WTC11 (cell line): Measurements from ENCODE around the gene SGK2. TPM values are rescaled to one million over a fixed set of nuclear protein-coding genes. Genes with fewer than 3 reads are reported as not detected.

Experiments used
- ATAC-seq: fragments of 200-7000 bp; cut with Tn5 transposase; 2 replicates; pipeline ENCODE4 v1.10.0; 2021; ENCODE audit warnings: mild to moderate bottlenecking, moderate library complexity
- CTCF ChIA-PET: fragments of 300-600 bp; sonication (Branson Sonifier 250); formaldehyde crosslinking; loops from one replicate; lab custom pipeline; 2021; ENCODE audit warnings: antibody characterized with exemption; lab: Charles Lee
- POLR2A ChIA-PET: fragments of 350-600 bp; sonication (Branson Sonifier 250); formaldehyde crosslinking; loops from one replicate; lab custom pipeline; 2021; ENCODE audit warnings: antibody characterized with exemption; lab: Charles Lee
- DNase-seq: peaks from one replicate; pipeline ENCODE4 v3.0.0; 2021; ENCODE audit warnings: low spot score
- H3K27ac Mint-ChIP-seq: 2 replicates; pipeline ENCODE4 v1.8.0; 2021; ENCODE audit warnings: mixed read lengths
- H3K27me3 Mint-ChIP-seq: 2 replicates; pipeline ENCODE4 v1.8.0; 2021; ENCODE audit warnings: low read depth, mild to moderate bottlenecking, moderate library complexity, mixed read lengths
- H3K36me3 Mint-ChIP-seq: 2 replicates; pipeline ENCODE4 v1.8.0; 2021; ENCODE audit warnings: mixed read lengths
- H3K4me1 Mint-ChIP-seq: 2 replicates; pipeline ENCODE4 v1.8.0; 2022; ENCODE audit warnings: mixed read lengths
- H3K4me3 Mint-ChIP-seq: 2 replicates; pipeline ENCODE4 v1.8.0; 2021; ENCODE audit warnings: mild to moderate bottlenecking, moderate library complexity, mixed read lengths
- H3K9me3 Mint-ChIP-seq: 2 replicates; pipeline ENCODE4 v1.8.0; 2021; ENCODE audit warnings: mixed read lengths
- ATF2 ChIP-seq: sonication (generic); formaldehyde crosslinking; IDR thresholded peaks from 2 replicates; pipeline ENCODE4 v1.8.1; 2022; ENCODE audit warnings: low read depth, missing genetic modification reagents, borderline replicate concordance
- ATF6 ChIP-seq: sonication (generic); formaldehyde crosslinking; IDR thresholded peaks from 2 replicates; pipeline ENCODE4 v1.8.1; 2023; ENCODE audit warnings: mild to moderate bottlenecking, missing genetic modification reagents
- CREB1 ChIP-seq: sonication (generic); formaldehyde crosslinking; IDR thresholded peaks from 2 replicates; pipeline ENCODE4 v1.8.0; 2023; ENCODE audit warnings: mild to moderate bottlenecking, missing genetic modification reagents
- CREM ChIP-seq: sonication (generic); formaldehyde crosslinking; IDR thresholded peaks from 2 replicates; pipeline ENCODE4 v1.8.1; 2022; ENCODE audit warnings: mild to moderate bottlenecking, missing genetic modification reagents, moderate library complexity
- HMGA2 ChIP-seq: fragments of 250-450 bp; sonication (Bioruptor Pico); IDR thresholded peaks from 2 replicates; pipeline ENCODE4 v1.4.0; 2021; ENCODE audit warnings: mild to moderate bottlenecking, moderate library complexity
- IRF2 ChIP-seq: sonication (generic); formaldehyde crosslinking; IDR thresholded peaks from 2 replicates; pipeline ENCODE4 v1.8.0; 2022; ENCODE audit warnings: low read depth, missing genetic modification reagents, borderline replicate concordance
- MXD4 ChIP-seq: fragments of 250-450 bp; sonication (Bioruptor Pico); IDR thresholded peaks from 2 replicates; pipeline ENCODE4 v1.8.0; 2021; ENCODE audit warnings: mild to moderate bottlenecking, moderate library complexity, borderline replicate concordance
- NR1H2 ChIP-seq: sonication (generic); formaldehyde crosslinking; IDR thresholded peaks from 2 replicates; pipeline ENCODE4 v1.9.0; 2021; ENCODE audit warnings: mild to moderate bottlenecking, moderate library complexity, missing genetic modification reagents
- NR2C2 ChIP-seq: sonication (generic); formaldehyde crosslinking; IDR thresholded peaks from 2 replicates; pipeline ENCODE4 v1.8.0; 2022; ENCODE audit warnings: mild to moderate bottlenecking, missing genetic modification reagents
- NR3C1 ChIP-seq: sonication (generic); formaldehyde crosslinking; conservative IDR thresholded peaks from 2 replicates; pipeline ENCODE4 v1.8.1; 2023; ENCODE audit warnings: low read depth, mild to moderate bottlenecking, missing genetic modification reagents
- PRDM15 ChIP-seq: sonication (generic); formaldehyde crosslinking; IDR thresholded peaks from 2 replicates; pipeline ENCODE4 v1.8.0; 2022; ENCODE audit warnings: missing genetic modification reagents
- SMAD4 ChIP-seq: sonication (generic); formaldehyde crosslinking; IDR thresholded peaks from 2 replicates; pipeline ENCODE4 v1.8.0; 2022; ENCODE audit warnings: mild to moderate bottlenecking, missing genetic modification reagents
- SOX15 ChIP-seq: fragments of 250-450 bp; sonication (Bioruptor Pico); IDR thresholded peaks from 2 replicates; pipeline ENCODE4 v1.9.0; 2021; ENCODE audit warnings: mild to moderate bottlenecking
- TEAD1 ChIP-seq: sonication (generic); formaldehyde crosslinking; IDR thresholded peaks from 2 replicates; pipeline ENCODE4 v1.8.0; 2022; ENCODE audit warnings: mild to moderate bottlenecking, missing genetic modification reagents
- USF2 ChIP-seq: sonication (generic); formaldehyde crosslinking; IDR thresholded peaks from 2 replicates; pipeline ENCODE4 v1.8.1; 2023; ENCODE audit warnings: mild to moderate bottlenecking, missing genetic modification reagents, moderate library complexity
- ZMAT4 ChIP-seq: fragments of 250-450 bp; sonication (Bioruptor Pico); IDR thresholded peaks from 2 replicates; pipeline ENCODE4 v1.9.0; 2021; ENCODE audit warnings: mild to moderate bottlenecking
- ZNF219 ChIP-seq: sonication (generic); formaldehyde crosslinking; IDR thresholded peaks from 2 replicates; pipeline ENCODE4 v1.8.0; 2023; ENCODE audit warnings: missing genetic modification reagents, mild to moderate bottlenecking, borderline replicate concordance
- ZNF263 ChIP-seq: sonication (generic); formaldehyde crosslinking; IDR thresholded peaks from 2 replicates; pipeline ENCODE4 v1.8.1; 2022; ENCODE audit warnings: low read depth, mild to moderate bottlenecking, moderate library complexity, missing genetic modification reagents
- ZNF317 ChIP-seq: sonication (generic); formaldehyde crosslinking; IDR thresholded peaks from 2 replicates; pipeline ENCODE4 v1.8.1; 2023; ENCODE audit warnings: low read depth, mild to moderate bottlenecking, moderate library complexity, missing genetic modification reagents, borderline replicate concordance
- ZNF396 ChIP-seq: fragments of 250-450 bp; sonication (Bioruptor Pico); IDR thresholded peaks from 2 replicates; pipeline ENCODE4 v1.8.0; 2021; ENCODE audit warnings: mild to moderate bottlenecking, moderate library complexity, borderline replicate concordance
- total RNA-seq: library from RNA; stranded (reverse); gene quantifications from 3 replicates; pipeline ENCODE4 v1.2.3, GENCODE V29; 2021

Gene SGK2
- total RNA-seq, 1 experiment from 2014 or later = 0.74 TPM

- Mint-ChIP-seq H3K27ac (no peak overlapping the region), H3K9me3 (no peaks in the 10 kb centered on the region), H3K27me3 (no peaks in the 10 kb centered on the region), H3K4me1 (peaks cover 4% of the 10 kb centered on the region), H3K4me3 (no peak overlapping the region), H3K36me3 (no peaks in the 10 kb centered on the region)
- ATAC-seq = no peak
- POLR2A ChIA-PET = no interaction called here
- TF ChIP-seq MXD4 (no peak), ZNF396 (CRISPR knock-in tag) (no peak), SMAD4 (CRISPR knock-in tag) (no peak), ATF6 (CRISPR knock-in tag) (no peak)
- no peak for DNase-seq
- CTCF ChIA-PET = no interaction called here
Observed at GRCh38 chr20:43563991-43564390, 5.2 kb downstream of the SGK2 start.

GRCh38 chr20:43564455-43564854 is 5.6 kb downstream of the SGK2 start:
- POLR2A ChIA-PET = no interaction called here
- Mint-ChIP-seq H3K36me3 (no peaks in the 10 kb centered on the region), H3K27ac (peak overlapping the region; percentile 14; the same call in 1 of the 2 replicates), H3K4me3 (no peak overlapping the region), H3K27me3 (no peaks in the 10 kb centered on the region), H3K9me3 (no peaks in the 10 kb centered on the region), H3K4me1 (peaks cover 4% of the 10 kb centered on the region)
- CTCF ChIA-PET = interaction anchor here (1.4 kb wide), 1 partner anchor 26 kb away, joined by 6 read pairs; no protein-coding TSS in a partner anchor
- DNase-seq (no peak), ATAC-seq (no peak)
- no peak for TF ChIP-seq NR3C1 (CRISPR knock-in tag)
- no peak for TF ChIP-seq ZNF219
- TF ChIP-seq CREB1 (CRISPR knock-in tag) = no peak
- no peak for TF ChIP-seq NR1H2 (CRISPR knock-in tag)
- no peak for TF ChIP-seq SMAD4 (CRISPR knock-in tag)
- no peak for TF ChIP-seq NR2C2 (CRISPR knock-in tag)

GRCh38 chr20:43564993-43565757 is 6.3 kb downstream of the SGK2 start:
- no peaks in the 10 kb centered on the region for H3K27me3 Mint-ChIP-seq
- ATAC-seq = peak; percentile 53
- peaks cover 4% of the 10 kb centered on the region for H3K4me1 Mint-ChIP-seq
- no peak for TF ChIP-seq ZNF317 (CRISPR knock-in tag)
- TF ChIP-seq TEAD1 (CRISPR knock-in tag) = no peak
- no peak for TF ChIP-seq SOX15 (CRISPR knock-in tag)
- TF ChIP-seq HMGA2 (CRISPR knock-in tag) = no peak
- TF ChIP-seq USF2 (CRISPR knock-in tag) = no peak
- TF ChIP-seq, all 79 proteins: peak for 0
- Mint-ChIP-seq H3K36me3 (no peaks in the 10 kb centered on the region), H3K27ac (no peak overlapping the region), H3K4me3 (no peak overlapping the region), H3K9me3 (no peaks in the 10 kb centered on the region)
- POLR2A ChIA-PET = no interaction called here
- DNase-seq = no peak
- CTCF ChIA-PET = interaction anchor here (1.4 kb wide), 1 partner anchor 27 kb away, joined by 6 read pairs; no protein-coding TSS in a partner anchor

GRCh38 chr20:43565758-43566104 is 6.9 kb downstream of the SGK2 start:
- Mint-ChIP-seq H3K4me3 (no peak overlapping the region), H3K9me3 (no peaks in the 10 kb centered on the region), H3K27me3 (no peaks in the 10 kb centered on the region), H3K36me3 (no peaks in the 10 kb centered on the region), H3K4me1 (peaks cover 4% of the 10 kb centered on the region), H3K27ac (no peak overlapping the region)
- ATAC-seq (no peak), DNase-seq (no peak)
- CTCF ChIA-PET = interaction anchor here (1.4 kb wide), 1 partner anchor 28 kb away, joined by 6 read pairs; no protein-coding TSS in a partner anchor
- POLR2A ChIA-PET = no interaction called here
- TF ChIP-seq IRF2 (CRISPR knock-in tag) = no peak
- no peak for TF ChIP-seq ATF2 (CRISPR knock-in tag)
- no peak for TF ChIP-seq ZNF263 (CRISPR knock-in tag)
- TF ChIP-seq USF2 (CRISPR knock-in tag) = no peak
- no peak for TF ChIP-seq SOX15 (CRISPR knock-in tag)
- no peak for TF ChIP-seq ZMAT4 (CRISPR knock-in tag)
- TF ChIP-seq CREM (CRISPR knock-in tag) = no peak
- no peak for TF ChIP-seq PRDM15 (CRISPR knock-in tag)
